HepG2 (cell line): ENCODE results near the gene KLF3. TPM values are rescaled to one million over a fixed set of nuclear protein-coding genes. Genes with fewer than 3 reads are reported as not detected.

Source experiments
- AGO2 ChIP-seq: fragments of 200-400 bp; formaldehyde crosslinking; optimal IDR thresholded peaks from 2 replicates; pipeline ENCODE3; 2017; ENCODE audit warnings: mild to moderate bottlenecking, low read depth, low read length, moderate library complexity
- FOSL2 ChIP-seq: sonication (generic); formaldehyde crosslinking; IDR thresholded peaks from 2 replicates; pipeline ENCODE4 v1.4.0; 2020; ENCODE audit warnings: missing genetic modification reagents
- JUND ChIP-seq: sonication (generic); formaldehyde crosslinking; IDR thresholded peaks from 2 replicates; pipeline ENCODE4 v1.8.0; 2022; ENCODE audit warnings: mild to moderate bottlenecking, missing genetic modification reagents
- KIAA2018 ChIP-seq: sonication (generic); formaldehyde crosslinking; IDR thresholded peaks from 2 replicates; pipeline ENCODE4 v1.5.0; 2020; ENCODE audit warnings: mild to moderate bottlenecking, missing genetic modification reagents, borderline replicate concordance
- PHF5A ChIP-seq: IDR thresholded peaks from one replicate; pipeline ENCODE4 v1.6.1; 2018; ENCODE audit warnings: low read depth, missing genetic modification reagents; ENCODE audit not compliant: unreplicated experiment
- PRDM10 ChIP-seq: sonication (generic); formaldehyde crosslinking; IDR thresholded peaks from 2 replicates; pipeline ENCODE4 v1.4.0; 2020; ENCODE audit warnings: low read depth, missing genetic modification reagents
- PRPF4 ChIP-seq: fragments of 200-400 bp; formaldehyde crosslinking; IDR thresholded peaks from 2 replicates; pipeline ENCODE4 v1.6.1; 2016; ENCODE audit warnings: low read length, low read depth; ENCODE audit not compliant: poor library complexity, severe bottlenecking
- RAD21 ChIP-seq: fragments of 450-650 bp; formaldehyde crosslinking; IDR thresholded peaks from 2 replicates; pipeline ENCODE4 v1.5.0; 2020; ENCODE audit warnings: mild to moderate bottlenecking
- SNAI1 ChIP-seq: sonication (generic); formaldehyde crosslinking; IDR thresholded peaks from 2 replicates; pipeline ENCODE4 v1.5.0; 2020; ENCODE audit warnings: mild to moderate bottlenecking, missing genetic modification reagents, borderline replicate concordance
- TOE1 ChIP-seq: sonication (generic); formaldehyde crosslinking; IDR thresholded peaks from 2 replicates; pipeline ENCODE4 v1.4.0; 2020; ENCODE audit warnings: mild to moderate bottlenecking, missing genetic modification reagents
- ZNF205 ChIP-seq: IDR thresholded peaks from 2 replicates; pipeline ENCODE4 v1.6.1; 2018; ENCODE audit warnings: missing biosample characterization, missing genetic modification reagents
- polyA plus RNA-seq, 8 experiments: library from polyadenylated mRNA; depleted of rRNA in 3 of 8; stranded (reverse) in 7 of 8; unstranded in 1 of 8; fragments of >200 nt; fragmentation: Illumina TruSeq in 4 of 8; extraction: Trizol in 4 of 8; gene quantifications; 2 replicates each; pipeline versions ENCODE4 v1.2.1 to v1.2.3, GENCODE V29; 2011 to 2016; ENCODE audit warnings: low read depth in 4 of 8, missing spikeins in 1 of 8, mixed read lengths in 1 of 8; ENCODE audit not compliant: insufficient read depth in 1 of 8
- total RNA-seq, 5 experiments: library from RNA; depleted of rRNA; stranded (reverse); fragments of >200 nt; fragmentation: Illumina TruSeq; extraction: Trizol; gene quantifications; 2 replicates each; pipeline ENCODE4 v1.2.3, GENCODE V29; 2016; ENCODE audit warnings: low read depth in 1 of 5
- TF ChIP-seq, protein P1 (sequence below): sonication (generic); formaldehyde crosslinking; IDR thresholded peaks from 2 replicates; pipeline ENCODE4 v1.4.0; 2020; ENCODE audit warnings: mild to moderate bottlenecking, missing genetic modification reagents

KLF3 gene
- total and polyA plus RNA-seq, 2 of the 13 experiments (the other 11 are each of a cell fraction or from before 2014, with no cell fraction given), result 29.1 to 37.8 TPM

DNA sequence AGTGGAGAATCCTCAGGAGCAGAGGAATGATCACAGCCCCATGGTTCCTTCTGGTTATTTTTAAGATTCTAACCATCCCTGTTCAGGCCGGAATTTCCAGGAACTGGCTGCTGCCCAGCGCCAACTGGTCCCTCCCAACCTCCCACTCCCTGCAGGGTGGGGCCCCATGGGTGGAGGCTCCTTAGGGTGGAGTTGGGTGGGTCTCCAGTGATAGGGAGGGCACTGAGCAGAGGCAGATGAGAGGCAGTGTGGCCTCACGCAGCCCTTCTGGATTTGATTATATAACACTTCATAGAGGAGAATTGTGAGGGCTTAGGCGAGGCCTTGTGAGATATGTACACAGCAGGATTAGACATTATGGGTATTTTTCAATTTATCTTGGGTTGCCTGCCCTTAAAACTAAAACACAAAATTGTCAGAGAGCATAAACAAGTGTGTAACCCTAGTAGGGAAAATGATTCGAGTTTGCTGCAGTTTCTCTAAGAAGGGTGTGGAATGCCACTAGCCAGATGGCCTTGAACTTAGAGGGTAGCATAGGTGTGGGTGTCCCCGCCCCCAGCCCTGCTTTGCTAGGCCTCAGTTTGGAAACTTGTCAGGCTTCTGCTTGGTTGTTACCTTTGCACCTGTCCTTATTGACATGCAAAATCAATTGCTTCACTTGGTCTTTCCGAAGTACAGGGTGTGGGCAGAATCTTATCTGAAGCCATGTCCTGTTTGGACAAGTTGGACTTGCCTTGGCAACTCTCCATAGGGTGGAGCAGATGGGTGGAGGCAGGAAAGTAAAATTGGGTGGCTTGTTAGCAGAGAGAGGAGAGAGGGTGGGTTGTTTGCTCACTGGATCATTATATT is 9.4 kb downstream of the KLF3 start (continued):
- TF ChIP-seq PRPF4 (no peak), PRDM10 (CRISPR knock-in tag) (peak; percentile 96), SNAI1 (peak; percentile 89), TOE1 (CRISPR knock-in tag) (no peak), RAD21 (CRISPR knock-in tag) (peak; percentile 16; the same call in 1 of the 2 replicates), FOSL2 (peak; percentile 79), PHF5A (CRISPR knock-in tag) (no peak), AGO2 (no peak), ZNF205 (CRISPR knock-in tag) (peak; percentile 84), JUND (CRISPR knock-in tag) (0 out of 2 replicates have a peak, but pooled peaks have one; percentile 23), KIAA2018 (no peak)
- TF ChIP-seq, protein P1, sequence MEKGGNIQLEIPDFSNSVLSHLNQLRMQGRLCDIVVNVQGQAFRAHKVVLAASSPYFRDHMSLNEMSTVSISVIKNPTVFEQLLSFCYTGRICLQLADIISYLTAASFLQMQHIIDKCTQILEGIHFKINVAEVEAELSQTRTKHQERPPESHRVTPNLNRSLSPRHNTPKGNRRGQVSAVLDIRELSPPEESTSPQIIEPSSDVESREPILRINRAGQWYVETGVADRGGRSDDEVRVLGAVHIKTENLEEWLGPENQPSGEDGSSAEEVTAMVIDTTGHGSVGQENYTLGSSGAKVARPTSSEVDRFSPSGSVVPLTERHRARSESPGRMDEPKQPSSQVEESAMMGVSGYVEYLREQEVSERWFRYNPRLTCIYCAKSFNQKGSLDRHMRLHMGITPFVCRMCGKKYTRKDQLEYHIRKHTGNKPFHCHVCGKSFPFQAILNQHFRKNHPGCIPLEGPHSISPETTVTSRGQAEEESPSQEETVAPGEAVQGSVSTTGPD, result no peak
